NCI-H1436 (cell line): ENCODE results near the gene HABP2.
A peak's percentile ranks its signal among the peaks of the same experiment; 100 is the strongest.

Experiments
- DNase-seq: peaks from one replicate; lab custom pipeline; 2025; lab: John Stamatoyannopoulos, UW

Gene HABP2

DNA sequence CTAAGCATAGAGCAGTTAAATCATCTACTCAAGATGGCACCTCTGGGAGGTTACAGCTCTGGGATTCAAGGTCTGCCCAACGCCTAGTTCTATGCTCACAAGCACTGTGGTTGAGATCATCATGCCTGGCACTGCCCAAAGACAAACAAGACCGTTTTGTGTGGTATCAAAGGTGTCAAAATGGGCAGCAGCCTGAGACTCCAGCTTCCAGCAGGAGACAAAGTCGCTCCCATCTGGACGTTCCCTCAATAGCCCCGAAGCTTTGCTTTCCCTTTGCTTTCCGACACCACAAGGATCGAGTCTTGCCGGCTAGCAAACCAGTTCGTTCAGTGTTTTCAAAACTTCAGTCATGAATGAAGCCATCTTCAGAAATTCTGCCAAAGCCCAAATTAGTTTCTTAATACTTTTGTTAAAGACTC, 5.1 kb downstream of the HABP2 start:
- DNase-seq, result no peak

DNA sequence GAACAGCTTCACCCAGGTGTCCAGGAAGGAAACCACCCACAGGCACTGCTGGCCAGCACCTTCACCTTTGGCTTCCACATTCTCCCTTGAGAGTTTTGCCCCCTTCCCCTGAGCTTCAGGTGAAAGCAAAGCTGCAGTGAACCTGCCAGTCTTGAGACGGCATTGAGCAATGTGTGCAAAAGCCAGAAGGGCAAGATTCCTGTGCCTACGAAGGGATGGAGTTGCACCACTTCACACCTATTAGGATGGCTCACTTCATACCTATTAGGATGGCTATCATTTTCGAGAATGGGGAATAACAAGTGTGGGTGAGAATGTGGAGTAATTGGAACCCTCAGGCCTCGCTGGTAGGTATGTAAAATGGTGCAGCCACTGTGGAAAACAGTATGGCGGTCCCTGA, 7.2 kb downstream of the HABP2 start:
- DNase-seq, result no peak

DNA sequence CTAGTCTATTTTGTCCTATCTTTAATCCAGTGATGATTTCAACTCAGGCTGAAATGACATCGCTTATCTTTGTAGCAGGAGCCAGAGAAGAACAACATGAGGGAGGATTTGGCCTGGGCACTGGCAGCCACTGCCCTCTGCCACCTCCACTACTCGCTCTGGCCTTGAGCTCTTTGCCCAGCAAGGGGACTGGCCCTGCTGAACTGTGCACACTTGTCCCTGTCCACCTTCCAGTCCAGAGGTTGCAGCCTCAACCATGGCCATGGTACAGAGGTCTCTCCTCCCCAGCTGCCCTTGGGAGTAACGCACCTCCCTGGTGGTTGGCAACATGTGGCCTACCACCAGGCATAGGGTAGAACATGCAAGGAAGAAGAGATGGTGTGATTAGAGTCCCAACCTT, 8.4 kb downstream of the HABP2 start:
- no peak for DNase-seq

DNA sequence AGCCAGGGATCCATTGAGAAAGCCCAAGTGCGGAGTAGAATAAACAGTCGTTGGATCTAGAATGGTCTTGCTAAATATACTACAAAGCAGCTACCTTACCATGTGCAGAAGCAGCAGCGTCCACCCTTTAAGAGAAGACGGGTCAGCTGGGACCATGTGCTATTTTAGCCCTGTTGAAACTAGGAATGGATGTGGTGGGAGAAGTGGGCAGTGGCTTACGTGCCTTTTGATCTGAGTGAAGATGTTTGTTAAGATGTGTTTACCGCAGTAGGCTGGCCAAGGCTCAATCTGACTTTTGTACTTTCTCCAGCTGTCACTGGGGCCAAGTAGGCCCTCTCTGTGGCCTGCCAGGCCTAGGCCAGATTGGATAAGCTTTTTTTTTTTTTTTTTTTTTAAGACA, 9.2 kb downstream of the HABP2 start:
- no peak for DNase-seq

DNA sequence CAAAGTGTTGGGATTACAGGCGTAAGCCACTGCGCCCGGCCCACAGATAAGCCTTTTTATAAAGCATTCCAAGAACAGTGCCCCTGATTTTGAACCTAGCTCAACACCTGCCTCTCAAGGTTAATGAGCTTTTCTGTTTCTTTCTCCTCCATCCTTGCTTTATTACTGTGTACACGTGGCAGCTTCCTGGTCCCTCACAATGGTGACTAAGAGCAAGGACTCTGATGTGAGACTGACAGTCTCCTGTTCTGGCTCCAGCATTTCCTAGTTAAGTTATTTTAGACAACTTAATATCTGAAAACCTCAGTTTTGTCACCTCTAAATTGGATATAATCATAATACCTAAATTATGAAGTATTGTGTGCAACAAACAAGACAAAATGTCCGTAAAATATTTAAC, 9.9 kb downstream of the HABP2 start:
- DNase-seq, result no peak

DNA sequence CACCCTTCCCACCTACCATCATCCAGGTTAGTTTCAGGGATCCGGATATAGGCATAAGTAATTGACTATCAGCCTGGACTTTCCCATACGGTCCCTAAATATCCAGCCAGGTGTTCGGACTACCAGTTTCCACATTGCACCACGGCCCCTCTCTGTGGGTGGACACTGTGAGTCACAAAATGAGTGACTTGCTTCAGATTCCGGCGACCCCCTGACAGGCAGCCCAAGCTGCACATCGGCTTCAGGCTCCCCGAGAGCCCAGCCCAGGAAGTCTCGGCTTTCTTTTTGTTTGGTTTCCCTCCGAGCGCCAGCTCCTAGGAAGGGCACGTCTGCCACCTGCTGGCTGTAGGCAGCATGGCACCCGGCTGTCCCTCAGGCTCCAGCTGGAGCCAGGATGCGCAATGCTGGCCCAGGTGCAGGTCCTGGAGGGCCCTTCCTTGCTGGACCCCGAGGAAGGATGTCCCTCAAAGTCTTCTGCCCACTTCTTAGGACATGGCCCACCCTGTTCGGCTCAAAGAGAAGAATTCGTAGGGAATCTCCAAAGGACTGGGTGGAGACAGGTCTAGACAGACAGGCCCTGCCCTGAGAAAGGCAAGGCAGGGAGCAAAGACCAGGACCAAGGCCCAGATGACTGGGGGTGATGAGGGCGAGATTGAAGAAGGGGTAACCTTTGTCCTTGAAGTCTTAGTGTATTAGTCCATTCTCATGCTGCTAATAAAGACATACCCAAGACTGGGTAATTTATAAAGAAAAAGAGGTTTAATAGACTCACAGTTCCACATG, 10.6 kb downstream of the HABP2 start:
- DNase-seq, result peak; percentile 75

DNA sequence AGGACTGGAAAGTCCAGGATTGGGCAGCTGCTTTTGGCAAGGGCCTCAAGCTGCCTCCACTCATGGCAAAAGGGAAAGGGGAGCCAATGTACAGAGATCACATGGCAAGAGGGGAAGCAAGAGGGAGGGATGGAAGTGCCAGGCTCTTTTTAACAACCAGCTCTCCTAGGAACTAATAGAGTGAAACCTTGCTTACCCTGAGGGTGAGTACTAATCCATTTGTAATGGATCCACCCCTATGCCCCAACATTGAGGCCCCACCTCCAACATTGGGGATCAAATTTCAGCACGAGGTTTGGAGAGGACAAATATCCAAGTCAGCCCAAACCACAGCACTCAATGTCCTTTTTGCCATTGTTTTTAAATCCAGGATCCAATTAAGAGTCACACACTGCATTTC, 12.5 kb downstream of the HABP2 start:
- no peak for DNase-seq

DNA sequence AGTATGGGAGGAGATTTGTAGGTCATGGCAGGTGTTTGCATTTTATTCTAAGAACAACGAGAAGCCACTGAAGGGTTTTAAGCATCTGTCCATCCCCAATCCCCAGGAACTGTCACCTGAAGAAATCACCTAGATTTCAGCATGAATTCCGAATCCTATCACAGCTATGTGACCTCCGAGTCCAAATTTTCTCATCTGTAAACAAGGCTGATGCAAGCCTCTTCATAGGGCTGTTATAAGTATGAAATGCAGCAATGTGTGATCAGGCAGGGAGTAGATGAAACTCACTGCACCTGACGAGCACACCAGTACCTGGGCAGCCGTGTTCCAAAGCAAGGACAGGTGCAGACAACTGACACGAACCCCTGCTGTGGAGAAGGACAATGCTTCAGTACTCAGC, 14.0 kb downstream of the HABP2 start:
- no peak for DNase-seq

DNA sequence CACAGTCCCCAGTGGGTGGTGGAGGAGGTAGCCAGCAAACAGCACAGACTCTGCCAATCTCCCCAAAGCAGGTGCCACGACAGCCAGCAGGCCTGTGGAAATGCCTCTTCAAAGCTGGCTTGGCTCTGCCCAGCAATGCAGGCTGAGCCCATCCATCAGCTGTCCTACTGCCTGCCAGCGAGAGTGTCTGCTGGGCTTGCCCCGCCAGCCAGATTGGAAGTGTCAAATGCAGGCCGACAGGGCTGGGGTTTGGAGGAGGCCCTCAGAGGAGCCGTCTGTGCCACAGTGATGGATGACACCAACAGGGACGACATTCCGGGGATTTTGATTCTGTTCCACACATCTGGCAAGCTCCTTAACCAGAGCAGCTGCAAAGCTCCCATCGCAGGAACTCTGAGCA, 16.7 kb downstream of the HABP2 start:
- DNase-seq, result no peak

DNA sequence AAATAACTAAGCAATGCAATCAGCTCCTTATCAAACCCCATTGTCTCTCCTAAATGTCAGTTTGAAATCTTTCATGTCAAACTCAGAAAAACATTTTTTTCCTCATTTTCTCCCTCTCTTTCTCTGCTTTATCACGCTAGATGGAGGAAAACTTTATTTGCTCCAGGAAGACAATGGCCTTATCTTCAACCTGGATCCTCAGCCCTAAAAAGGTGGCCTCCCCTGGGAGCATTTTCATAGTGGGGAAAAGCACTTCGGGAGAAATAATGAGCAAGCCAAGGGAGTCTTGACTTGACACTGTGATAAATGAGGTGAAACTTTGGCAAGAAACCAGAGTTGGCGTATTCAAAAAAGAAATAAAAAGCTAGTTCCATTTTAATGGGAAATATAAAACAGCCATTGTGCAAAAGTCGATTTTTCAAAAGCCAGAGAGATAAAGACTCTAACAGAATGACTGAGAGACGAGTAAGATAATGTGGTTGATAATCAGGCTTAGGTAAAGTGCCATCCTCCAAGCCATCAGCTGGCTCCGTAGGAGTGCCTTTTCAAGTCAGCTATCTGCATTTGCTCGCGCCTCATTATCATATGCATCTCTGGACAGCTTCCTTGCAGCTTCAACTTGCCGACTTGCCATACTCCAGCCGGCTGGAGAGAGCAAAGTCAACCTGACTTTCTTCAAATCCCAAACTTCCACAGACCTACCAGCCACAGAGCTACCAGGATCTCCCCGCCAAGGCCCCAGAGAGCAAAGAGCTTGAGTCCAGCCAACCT, 19.9 kb downstream of the HABP2 start:
- DNase-seq, result no peak

DNA sequence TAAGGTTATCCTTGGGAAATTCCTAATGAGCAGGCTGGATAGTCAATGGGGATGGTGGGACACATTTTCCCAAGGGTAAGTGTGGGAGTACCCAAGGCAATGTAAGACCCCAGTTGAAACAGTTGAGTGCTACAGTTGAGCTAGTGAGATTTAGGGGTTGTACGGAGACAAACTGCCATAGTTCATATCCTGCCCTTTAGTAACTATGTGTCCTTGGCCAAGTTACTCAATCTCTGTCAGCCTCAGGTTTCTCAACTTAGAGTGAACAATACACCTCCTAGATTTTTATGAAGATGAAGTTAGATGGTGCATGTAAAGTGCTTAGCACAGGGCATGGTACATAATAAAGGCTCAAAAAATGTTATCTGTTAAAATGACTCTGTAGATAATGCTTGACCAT, 20.5 kb downstream of the HABP2 start:
- no peak for DNase-seq

DNA sequence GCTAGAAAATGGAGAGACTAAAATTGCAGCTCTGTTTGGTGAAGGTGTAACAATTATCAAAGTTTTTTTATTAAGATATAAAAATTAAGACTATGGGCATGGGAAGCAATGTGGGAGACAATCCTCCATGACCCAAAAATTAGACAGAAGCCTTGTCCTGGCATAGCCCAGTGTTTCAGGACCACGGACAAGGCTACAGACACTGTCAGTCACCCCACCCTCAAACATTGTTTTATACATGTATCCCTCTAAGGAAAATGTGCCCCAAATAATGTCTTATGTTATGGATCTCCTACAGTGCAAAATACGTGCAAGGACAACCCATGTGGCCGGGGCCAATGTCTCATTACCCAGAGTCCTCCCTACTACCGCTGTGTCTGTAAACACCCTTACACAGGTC, 24.0 kb downstream of the HABP2 start:
- no peak for DNase-seq

DNA sequence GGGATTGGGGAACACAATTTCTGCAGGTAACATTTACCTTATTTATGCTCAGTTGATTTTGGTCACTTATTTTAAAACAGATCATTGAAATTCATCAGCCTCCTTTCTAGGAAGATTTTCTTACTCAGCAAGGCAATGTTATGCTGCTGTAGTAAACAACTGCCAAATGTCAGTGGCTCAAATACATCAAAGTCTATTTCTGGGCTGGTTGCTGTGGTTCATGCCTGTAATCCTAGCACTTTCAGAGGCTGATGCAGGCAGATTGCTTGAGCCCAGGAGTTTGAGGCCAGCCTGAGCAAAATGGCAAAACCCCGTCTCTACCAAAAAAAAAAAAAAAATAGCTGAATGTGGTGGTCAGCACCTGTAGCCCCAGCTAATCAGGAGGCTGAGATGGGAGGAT, 25.9 kb downstream of the HABP2 start:
- DNase-seq, result no peak

DNA sequence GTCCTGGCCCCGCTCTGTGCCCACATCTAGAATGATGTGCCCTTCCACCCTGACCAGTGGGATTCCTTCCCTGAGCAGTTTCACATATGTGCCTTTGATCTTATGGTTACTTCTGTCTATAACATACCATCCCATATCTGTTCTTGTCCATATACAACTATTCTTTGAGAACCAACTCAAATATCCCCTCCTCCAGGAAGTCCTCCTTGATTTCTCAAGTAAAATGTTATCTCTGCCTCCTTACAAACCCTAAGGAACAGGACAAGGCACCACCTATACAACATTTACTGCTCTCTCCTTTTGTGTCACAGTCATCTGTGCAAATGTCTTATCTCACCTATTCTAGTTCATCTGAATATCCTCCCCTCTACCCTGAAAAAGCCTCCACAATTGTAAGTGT, 28.2 kb downstream of the HABP2 start:
- DNase-seq, result no peak

DNA sequence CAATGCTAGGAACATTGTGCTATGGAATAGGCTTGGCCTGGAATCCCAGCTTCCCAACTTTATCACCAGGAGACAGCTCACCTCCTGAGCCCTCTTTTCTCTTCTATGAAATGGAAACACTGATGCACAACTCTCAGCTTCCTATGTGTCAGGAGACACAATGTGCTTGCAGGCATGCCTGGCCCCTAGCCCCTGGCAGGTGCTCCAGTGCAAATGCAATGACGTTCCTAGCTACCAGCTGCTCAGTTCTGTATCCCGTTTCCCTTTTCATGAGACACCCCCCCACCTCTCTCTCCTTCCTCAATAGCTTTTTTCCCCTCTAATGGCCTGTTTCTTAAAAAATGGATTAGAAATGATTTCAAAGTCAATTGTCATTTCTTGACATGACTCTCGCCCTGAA, 30.7 kb downstream of the HABP2 start:
- no peak for DNase-seq

DNA sequence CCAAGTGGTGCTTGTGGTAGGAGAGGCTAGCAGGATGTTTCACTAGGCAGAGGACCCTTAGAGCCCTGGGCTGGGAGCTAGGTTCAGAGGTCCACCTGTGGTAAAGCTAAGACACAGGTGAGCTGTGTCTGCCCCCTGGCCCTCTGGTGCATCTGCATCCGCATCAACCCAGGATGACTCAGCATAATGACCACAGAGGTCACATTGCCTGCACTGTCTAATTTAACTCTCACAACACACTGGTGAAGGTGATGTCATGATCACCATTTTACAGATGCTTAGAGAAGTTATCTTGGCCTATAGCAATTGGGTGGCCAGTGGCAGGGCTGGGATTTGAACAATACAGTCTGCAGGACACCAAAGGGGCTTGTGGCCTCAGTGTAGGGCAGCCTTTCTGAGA, 33.1 kb downstream of the HABP2 start:
- no peak for DNase-seq

DNA sequence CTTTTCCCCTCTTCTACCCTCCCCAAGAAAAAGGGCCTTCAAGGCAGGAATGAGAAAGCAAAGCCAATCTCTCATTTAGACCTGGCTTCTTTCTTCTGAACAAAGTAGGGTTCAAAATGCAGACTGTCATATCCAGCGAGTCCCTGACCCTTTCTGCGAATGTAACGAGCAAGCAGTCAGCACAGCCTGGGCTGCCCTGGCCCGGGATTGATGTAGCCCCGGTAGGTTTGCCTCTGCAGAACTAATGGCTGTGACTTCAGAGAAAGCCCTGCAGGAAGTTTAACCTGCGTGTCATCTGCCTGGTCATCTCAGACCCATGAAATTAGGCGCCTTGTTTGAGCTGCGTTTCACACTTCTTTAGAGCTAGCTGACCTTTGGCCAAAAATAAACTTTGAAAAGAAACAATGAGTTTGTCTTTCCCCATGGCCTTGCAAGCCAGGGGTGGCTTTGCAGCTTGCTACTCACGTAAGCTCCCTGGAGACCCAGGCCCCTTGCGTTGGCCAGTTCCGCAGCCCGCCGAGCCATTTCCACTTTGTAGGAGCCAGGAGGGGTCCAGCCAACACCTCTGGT, 36.4 kb downstream of the HABP2 start:
- no peak for DNase-seq

DNA sequence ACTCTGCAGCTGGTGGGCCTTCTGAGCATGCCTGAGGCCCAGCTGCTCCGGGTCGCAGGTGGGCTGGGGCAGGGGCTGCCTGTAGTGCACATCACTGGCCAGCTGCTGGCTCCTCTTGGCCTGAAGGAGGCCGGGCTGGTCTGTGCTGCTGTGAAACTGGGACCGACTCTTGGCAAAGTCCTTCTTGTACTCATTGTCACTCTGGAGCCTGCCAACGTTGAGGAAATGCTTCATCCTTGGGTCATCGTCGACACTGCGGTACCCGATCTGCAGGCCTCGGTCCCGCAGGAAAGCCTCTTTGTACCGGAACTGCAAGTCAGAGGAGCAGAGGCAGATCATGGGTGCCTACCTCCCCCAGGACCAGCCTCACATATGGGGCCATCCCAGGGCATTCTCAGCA, 37.7 kb downstream of the HABP2 start:
- DNase-seq, result no peak

DNA sequence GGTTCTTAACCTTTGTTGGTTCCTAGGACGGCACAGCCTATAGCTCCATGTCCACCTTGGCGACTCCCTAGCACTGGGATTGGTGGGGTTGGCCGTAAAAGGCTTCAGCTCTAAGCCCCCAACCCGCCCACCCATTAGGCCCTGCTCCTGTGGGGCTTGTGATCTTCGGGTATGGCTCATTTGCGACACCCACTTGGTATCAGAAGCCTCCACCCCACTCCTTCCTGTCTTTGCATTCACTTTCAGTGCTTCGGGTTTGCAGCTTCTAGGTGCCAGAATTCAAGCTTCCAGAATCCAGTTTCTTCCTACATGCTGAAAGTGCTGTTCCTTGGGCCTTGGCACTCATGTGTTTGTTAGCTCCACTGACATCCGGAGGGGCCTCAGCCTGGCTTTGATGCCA, 39.5 kb downstream of the HABP2 start:
- no peak for DNase-seq

DNA sequence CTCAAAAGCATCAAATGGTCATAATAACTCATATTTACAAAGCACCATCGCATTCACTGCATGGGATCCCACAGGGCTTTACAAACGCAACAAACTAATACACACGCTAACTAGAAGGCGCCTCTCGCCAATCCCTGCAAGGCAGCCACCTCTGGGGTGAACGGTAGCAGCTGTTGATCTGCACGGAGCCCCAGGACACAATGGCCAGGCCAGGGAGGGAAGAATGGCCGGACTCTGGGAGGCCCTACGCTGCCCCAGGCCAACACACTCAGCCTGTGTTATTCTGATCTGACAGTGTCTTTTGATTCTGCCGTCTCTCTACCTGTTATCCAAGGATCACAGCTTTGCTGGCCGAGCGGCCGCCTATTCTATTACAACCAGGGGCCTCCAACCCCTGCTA, 41.8 kb downstream of the HABP2 start:
- DNase-seq, result no peak

DNA sequence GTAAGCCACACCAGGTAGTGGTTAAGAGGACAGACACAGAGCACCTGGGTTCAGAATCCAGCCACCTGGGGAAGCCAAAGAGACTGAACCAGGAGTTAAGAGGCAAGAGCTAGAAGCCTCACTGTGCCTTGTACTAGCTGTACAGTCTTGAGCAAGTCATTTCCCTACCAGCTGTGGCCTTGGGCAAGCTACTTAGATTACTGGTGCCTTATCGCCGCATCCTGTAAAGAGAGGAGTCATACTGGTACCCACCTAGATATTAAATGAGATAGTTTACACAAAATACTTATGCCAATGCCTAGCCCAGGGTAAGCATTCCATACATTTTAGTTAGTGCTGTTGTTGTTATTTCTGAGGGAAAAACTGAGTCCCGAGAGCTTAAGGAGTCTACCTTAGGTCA, 47.7 kb downstream of the HABP2 start:
- no peak for DNase-seq

DNA sequence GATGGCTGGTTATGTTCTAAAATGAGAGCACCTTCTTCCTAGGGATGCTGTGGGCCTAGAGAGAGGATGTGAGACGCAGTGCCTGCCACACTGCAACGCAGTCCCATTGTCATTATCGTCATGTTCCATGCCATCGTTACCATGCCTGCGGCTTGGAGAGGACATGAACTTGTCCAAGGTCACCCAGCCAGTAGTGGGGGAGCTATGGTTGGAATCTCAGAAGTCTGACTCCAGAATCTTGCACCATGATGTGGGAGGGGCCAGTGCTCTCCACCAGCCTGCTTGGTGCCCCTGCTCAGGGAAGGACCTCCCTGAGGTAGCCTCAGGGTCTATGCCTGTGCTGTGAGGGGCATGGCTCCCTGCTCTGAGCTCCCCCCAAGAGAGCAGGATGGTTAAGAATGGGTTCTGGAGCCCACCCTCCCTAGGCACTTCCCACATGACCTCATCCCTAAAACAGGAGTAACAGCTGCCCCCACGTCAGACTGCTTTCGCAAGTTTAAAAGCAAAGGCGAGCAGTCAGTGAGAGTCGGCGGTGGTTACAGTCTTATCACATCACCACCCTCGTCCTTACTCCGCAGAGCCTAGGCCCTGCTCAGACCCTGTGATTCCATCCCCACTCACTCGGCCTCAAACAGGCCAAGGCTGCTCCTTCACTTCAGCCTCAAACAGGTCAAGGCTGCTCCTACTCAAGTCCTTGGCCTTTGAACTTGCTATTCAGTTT, 50.4 kb downstream of the HABP2 start:
- DNase-seq, result no peak

DNA sequence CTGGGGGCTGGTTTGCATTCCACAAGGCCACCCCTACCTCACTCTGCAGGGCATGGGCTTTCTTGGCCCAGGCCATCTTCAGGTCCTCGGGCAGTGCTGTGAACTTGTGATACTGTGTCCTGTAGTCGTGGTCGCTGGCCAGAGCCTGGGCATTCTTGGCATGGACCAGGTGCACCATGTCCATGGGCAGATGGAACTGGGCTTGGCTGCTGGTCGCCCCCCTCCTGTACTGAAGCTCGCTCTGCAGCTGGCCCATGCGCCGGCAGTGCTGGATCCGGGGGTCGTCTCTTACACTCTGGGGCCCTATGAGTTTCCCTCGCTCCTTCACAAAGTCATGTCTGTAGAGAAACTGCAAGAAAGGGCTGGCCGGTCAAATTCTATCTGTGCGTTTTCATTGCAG, 51.7 kb downstream of the HABP2 start:
- no peak for DNase-seq
